Muscle layer of duodenum (tissue), 2 donors: ENCODE results near the gene PKP2.

Source experiments
- H3K27ac ChIP-seq: one replicate; pipeline ENCODE4 v1.7.0; 2013; ENCODE audit warnings: mild to moderate bottlenecking, low read length
- H3K27me3 ChIP-seq: one replicate; pipeline ENCODE4 v1.7.0; 2013; ENCODE audit warnings: low read depth, mild to moderate bottlenecking, control low read depth, low read length
- H3K36me3 ChIP-seq, 2 donors: one replicate each; pipeline ENCODE4 v1.7.0; 2013; ENCODE audit warnings: low read length in 2 of 2, control low read depth in 1 of 2, mild to moderate bottlenecking in 1 of 2; ENCODE audit not compliant: insufficient read depth in 2 of 2, control insufficient read depth in 1 of 2
- H3K4me1 ChIP-seq, 2 donors: one replicate each; pipeline ENCODE4 v1.7.0; 2013; ENCODE audit warnings: low read length in 2 of 2, mild to moderate bottlenecking in 2 of 2, control low read depth in 1 of 2, moderate library complexity in 1 of 2; ENCODE audit not compliant: insufficient read depth in 2 of 2, control insufficient read depth in 1 of 2
- H3K4me3 ChIP-seq, 2 donors: one replicate each; pipeline ENCODE4 v1.7.0; 2013; ENCODE audit warnings: low read length in 2 of 2, low read depth in 1 of 2, mild to moderate bottlenecking in 1 of 2
- H3K9me3 ChIP-seq, 2 donors: one replicate each; pipeline ENCODE4 v1.7.0; 2013; ENCODE audit warnings: low read length in 2 of 2, control low read depth in 1 of 2, mild to moderate bottlenecking in 1 of 2; ENCODE audit not compliant: control insufficient read depth in 1 of 2
- donor health status: healthy.

Gene PKP2

DNA sequence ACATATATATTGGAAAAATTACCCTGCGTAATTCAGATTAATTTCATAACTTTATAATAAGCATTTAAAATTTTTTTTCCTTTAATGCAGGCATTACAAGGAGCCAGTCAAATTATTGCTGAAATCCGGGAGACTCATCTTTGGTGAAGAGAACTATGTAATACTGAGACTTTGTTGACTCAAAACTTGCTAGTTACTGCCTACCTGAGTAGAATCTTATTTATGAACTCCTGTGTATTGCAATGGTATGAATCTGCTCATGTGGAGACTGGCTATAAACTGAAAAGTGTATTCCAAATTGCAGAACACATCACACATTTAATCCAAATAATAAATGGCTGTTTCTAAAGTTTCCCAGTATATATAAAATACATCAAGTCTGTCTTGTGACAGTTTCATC, 153.3 kb downstream of the PKP2 start:
- Histone ChIP-seq H3K4me1 (no peaks in the 10 kb centered on the region), H3K27me3 (no peaks in the 10 kb centered on the region), H3K9me3 (no peaks in the 10 kb centered on the region), H3K4me3 (no peak overlapping the region), H3K27ac (no peak overlapping the region), H3K36me3 (peaks cover 32 to 69% of the 10 kb centered on the region in 2 donors)

DNA sequence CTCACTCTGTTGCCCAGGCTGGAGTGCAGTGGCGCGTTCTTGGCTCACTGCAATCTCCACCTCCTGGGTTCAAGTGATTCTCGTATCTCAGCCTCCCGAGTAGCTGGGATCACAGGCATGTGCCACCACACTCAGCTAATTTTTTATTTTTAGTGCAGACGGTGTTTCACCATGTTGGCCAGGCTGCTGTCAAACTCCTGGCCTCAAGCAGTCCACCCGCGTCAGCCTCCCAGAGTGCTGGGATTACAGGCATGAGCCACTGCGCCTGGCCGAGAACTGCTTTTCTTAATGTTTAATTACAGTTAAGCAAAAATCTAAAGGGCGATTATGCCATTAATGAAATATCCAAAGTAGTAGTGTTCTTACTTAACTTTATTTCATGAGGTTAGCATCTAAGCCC, 154.4 kb downstream of the PKP2 start:
- Histone ChIP-seq H3K27me3 (no peaks in the 10 kb centered on the region), H3K9me3 (no peaks in the 10 kb centered on the region), H3K4me3 (no peak overlapping the region), H3K27ac (no peak overlapping the region), H3K36me3 (peaks cover 34 to 65% of the 10 kb centered on the region in 2 donors), H3K4me1 (no peaks in the 10 kb centered on the region)
